ENCODE results near the gene PLCL1. TPM values are rescaled to one million over a fixed set of nuclear protein-coding genes. Genes with fewer than 3 reads are reported as not detected.

PLCL1 gene
- total RNA-seq, 1 experiment from 2014 or later = 0.07 TPM

DNA sequence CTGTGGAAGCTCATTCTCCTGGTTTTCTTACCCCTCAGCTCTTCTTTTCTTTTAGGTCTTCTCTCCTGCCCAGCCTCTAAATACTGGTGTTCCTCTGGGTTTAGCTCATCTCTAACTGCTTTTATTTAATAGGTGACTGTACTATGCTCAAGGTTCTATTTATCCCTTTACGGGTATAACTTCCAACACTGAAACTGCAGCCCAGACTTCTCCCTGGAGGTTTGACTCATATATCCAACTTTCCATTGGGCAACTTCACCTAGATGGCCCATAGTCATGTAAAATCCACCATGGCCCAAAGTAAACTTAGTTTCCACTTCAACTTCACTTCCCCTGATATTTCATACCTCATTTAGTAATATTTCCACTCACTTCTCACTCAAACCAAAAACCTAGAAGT lies 273.1 kb downstream of the PLCL1 start:
- no peak overlapping the region for H3K4me3 ChIP-seq (replicated peaks in 1 of 2; ENCODE audit: low read depth in 1 of 2, low read length in 2 of 2)
- ChIA-PET RAD21 (ENCODE audit: low non-redundant PET in 1 of 2, low total read pairs in 2 of 2, uncharacterized antibody in 2 of 2, unreplicated experiment in 2 of 2) (no interaction called here), POLR2A (no interaction called here), CTCF (no interaction called here)
- TF ChIP-seq ZNF274 (IDR thresholded peaks at IDR 0.05; ENCODE audit: low read depth, low read length) = no peak
- no peak overlapping the region for H2AFZ ChIP-seq (ENCODE audit: low read depth, low read length, poor library complexity, severe bottlenecking)
- H3K79me2 ChIP-seq (ENCODE audit: insufficient read depth, low read length) = no peaks in the 10 kb centered on the region
- H3K27me3 ChIP-seq (ENCODE audit: insufficient read depth, low read length) = 0 out of 2 replicates have a peak, but pooled peaks cover 16% of the 10 kb centered on the region
- DNase-seq (ENCODE audit: low read depth, low spot score) (no peak), ATAC-seq (no peak)
- intact Hi-C loops (cut with micrococcal nuclease) = no loop called here
- no peak overlapping the region for H3K9ac ChIP-seq (ENCODE audit: low read length)
- no peaks in the 10 kb centered on the region for H4K20me1 ChIP-seq (ENCODE audit: insufficient read depth)
- no peaks in the 10 kb centered on the region for H3K36me3 ChIP-seq (ENCODE audit: control insufficient read depth in 1 of 2, insufficient read depth in 2 of 2, low read length in 2 of 2)
- no TSS peak for BruUV-seq (replicated peaks)
- no peaks in the 10 kb centered on the region for H3K4me1 ChIP-seq (ENCODE audit: control insufficient read depth in 1 of 2, insufficient read depth in 2 of 2, low read length in 2 of 2)
- H3K27ac ChIP-seq (ENCODE audit: low read depth, low read length) = no peak overlapping the region
- no peaks in the 10 kb centered on the region for H3K9me3 ChIP-seq (ENCODE audit: control insufficient read depth in 1 of 2, insufficient read depth in 1 of 2, low read depth in 1 of 2, low read length in 2 of 2)
- H3K9me2 ChIP-seq (ENCODE audit: insufficient read depth) = no peaks in the 10 kb centered on the region
- no peak overlapping the region for H3K4me2 ChIP-seq (ENCODE audit: low read length)

GRCh38 chr2:198080879-198081765 lies 276.7 kb downstream of the PLCL1 start:
- no peaks in the 10 kb centered on the region for H3K4me1 ChIP-seq (ENCODE audit: control insufficient read depth in 1 of 2, insufficient read depth in 2 of 2, low read length in 2 of 2)
- POLR2A ChIA-PET = no interaction called here
- H3K27me3 ChIP-seq (ENCODE audit: insufficient read depth, low read length) = peaks cover 16% of the 10 kb centered on the region; the same call in 1 of the 2 replicates
- CTCF ChIA-PET = no interaction called here
- intact Hi-C loops (cut with micrococcal nuclease) = no loop called here
- no peak overlapping the region for H3K4me2 ChIP-seq (ENCODE audit: low read length)
- no peak overlapping the region for H3K4me3 ChIP-seq (replicated peaks in 1 of 2; ENCODE audit: low read depth in 1 of 2, low read length in 2 of 2)
- no peak overlapping the region for H2AFZ ChIP-seq (ENCODE audit: low read depth, low read length, poor library complexity, severe bottlenecking)
- no TSS peak for BruUV-seq (replicated peaks)
- H3K27ac ChIP-seq (ENCODE audit: low read depth, low read length) = no peak overlapping the region
- H3K9me3 ChIP-seq (ENCODE audit: control insufficient read depth in 1 of 2, insufficient read depth in 1 of 2, low read depth in 1 of 2, low read length in 2 of 2) = no peaks in the 10 kb centered on the region
- H4K20me1 ChIP-seq (ENCODE audit: insufficient read depth) = no peaks in the 10 kb centered on the region
- H3K79me2 ChIP-seq (ENCODE audit: insufficient read depth, low read length) = no peaks in the 10 kb centered on the region
- H3K9ac ChIP-seq (ENCODE audit: low read length) = no peak overlapping the region
- H3K36me3 ChIP-seq (ENCODE audit: control insufficient read depth in 1 of 2, insufficient read depth in 2 of 2, low read length in 2 of 2) = no peaks in the 10 kb centered on the region
- no peaks in the 10 kb centered on the region for H3K9me2 ChIP-seq (ENCODE audit: insufficient read depth)
- RAD21 ChIA-PET (ENCODE audit: low non-redundant PET in 1 of 2, low total read pairs in 2 of 2, uncharacterized antibody in 2 of 2, unreplicated experiment in 2 of 2) = no interaction called here
- ATAC-seq (no peak), DNase-seq (ENCODE audit: low read depth, low spot score) (no peak)
- TF ChIP-seq EZH2 (IDR thresholded peaks at IDR 0.05) = no peak
- TF ChIP-seq SIN3A (IDR thresholded peaks at IDR 0.05; ENCODE audit: low read depth) = no peak
- no peak for TF ChIP-seq RAD21 (IDR thresholded peaks at IDR 0.05; ENCODE audit: low read depth)
- TF ChIP-seq CBX3 (IDR thresholded peaks at IDR 0.05; ENCODE audit: low read depth) = no peak
- TF ChIP-seq ZNF274 (IDR thresholded peaks at IDR 0.05; ENCODE audit: low read depth, low read length) = no peak
- TF ChIP-seq TCF7L2 (IDR thresholded peaks at IDR 0.05; ENCODE audit: borderline replicate concordance, extremely low read depth, insufficient read depth, insufficient read length) = no peak
- TF ChIP-seq, protein P1, sequence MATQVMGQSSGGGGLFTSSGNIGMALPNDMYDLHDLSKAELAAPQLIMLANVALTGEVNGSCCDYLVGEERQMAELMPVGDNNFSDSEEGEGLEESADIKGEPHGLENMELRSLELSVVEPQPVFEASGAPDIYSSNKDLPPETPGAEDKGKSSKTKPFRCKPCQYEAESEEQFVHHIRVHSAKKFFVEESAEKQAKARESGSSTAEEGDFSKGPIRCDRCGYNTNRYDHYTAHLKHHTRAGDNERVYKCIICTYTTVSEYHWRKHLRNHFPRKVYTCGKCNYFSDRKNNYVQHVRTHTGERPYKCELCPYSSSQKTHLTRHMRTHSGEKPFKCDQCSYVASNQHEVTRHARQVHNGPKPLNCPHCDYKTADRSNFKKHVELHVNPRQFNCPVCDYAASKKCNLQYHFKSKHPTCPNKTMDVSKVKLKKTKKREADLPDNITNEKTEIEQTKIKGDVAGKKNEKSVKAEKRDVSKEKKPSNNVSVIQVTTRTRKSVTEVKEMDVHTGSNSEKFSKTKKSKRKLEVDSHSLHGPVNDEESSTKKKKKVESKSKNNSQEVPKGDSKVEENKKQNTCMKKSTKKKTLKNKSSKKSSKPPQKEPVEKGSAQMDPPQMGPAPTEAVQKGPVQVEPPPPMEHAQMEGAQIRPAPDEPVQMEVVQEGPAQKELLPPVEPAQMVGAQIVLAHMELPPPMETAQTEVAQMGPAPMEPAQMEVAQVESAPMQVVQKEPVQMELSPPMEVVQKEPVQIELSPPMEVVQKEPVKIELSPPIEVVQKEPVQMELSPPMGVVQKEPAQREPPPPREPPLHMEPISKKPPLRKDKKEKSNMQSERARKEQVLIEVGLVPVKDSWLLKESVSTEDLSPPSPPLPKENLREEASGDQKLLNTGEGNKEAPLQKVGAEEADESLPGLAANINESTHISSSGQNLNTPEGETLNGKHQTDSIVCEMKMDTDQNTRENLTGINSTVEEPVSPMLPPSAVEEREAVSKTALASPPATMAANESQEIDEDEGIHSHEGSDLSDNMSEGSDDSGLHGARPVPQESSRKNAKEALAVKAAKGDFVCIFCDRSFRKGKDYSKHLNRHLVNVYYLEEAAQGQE (IDR thresholded peaks at IDR 0.05; ENCODE audit: low read depth) = no peak
- no peak for TF ChIP-seq CEBPB (IDR thresholded peaks at IDR 0.05; ENCODE audit: low read depth)
- TF ChIP-seq POLR2AphosphoS5 (IDR thresholded peaks at IDR 0.05; ENCODE audit: low read depth, low read length) = no peak
- TF ChIP-seq POLR2A (IDR thresholded peaks at IDR 0.05; ENCODE audit: borderline replicate concordance, extremely low read depth, insufficient read depth, insufficient read length) = no peak
- TF ChIP-seq, protein P2, sequence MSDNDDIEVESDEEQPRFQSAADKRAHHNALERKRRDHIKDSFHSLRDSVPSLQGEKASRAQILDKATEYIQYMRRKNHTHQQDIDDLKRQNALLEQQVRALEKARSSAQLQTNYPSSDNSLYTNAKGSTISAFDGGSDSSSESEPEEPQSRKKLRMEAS (IDR thresholded peaks at IDR 0.05) = no peak
- no peak for TF ChIP-seq EGR1 (IDR thresholded peaks at IDR 0.05; ENCODE audit: low read depth)
- TF ChIP-seq YY1 (IDR thresholded peaks at IDR 0.05; ENCODE audit: extremely low read depth, insufficient replicate concordance, low read depth, low read length) = no peak
- TF ChIP-seq, protein P3, sequence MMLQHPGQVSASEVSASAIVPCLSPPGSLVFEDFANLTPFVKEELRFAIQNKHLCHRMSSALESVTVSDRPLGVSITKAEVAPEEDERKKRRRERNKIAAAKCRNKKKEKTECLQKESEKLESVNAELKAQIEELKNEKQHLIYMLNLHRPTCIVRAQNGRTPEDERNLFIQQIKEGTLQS (IDR thresholded peaks at IDR 0.05) = no peak
- no peak for TF ChIP-seq SP1 (IDR thresholded peaks at IDR 0.05; ENCODE audit: low read depth)

All from HCT116 (cell line).